HPDE6-E6E7 (cell line): ENCODE data around the gene DCT.
"Not testable (repeated sequence)": the region's sequence is repeated elsewhere in the genome, so short reads cannot be mapped to it uniquely, and the experiment has no call there.

Experiments used
- DNase-seq: peaks from one replicate; pipeline ENCODE4 v3.0.0; 2011; ENCODE audit warnings: missing footprints; ENCODE audit errors: extremely low spot score

DCT gene

DNA sequence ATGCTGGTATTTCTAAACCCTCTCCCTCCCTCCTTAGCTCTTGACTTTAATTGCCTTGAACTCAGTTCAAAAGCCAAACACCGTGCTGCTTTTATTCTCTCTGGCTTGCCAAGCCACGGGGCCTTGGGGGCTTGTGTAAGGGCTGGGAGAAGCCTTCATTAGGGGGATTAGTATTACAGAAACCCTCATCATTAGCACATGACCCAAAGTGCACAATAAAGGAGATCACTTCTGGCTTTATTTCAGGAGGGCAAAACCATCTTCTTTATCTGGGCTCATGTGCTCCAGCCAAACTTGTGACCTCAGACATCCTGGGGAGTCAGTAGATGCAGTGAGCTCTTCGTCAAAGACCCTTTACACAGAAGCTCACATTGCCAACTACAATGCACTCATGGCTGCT, at the start of gene DCT:
Gene DCT (minus strand): TSS at position 67 of the 400 bp plus-strand sequence. CDS start 427 bp downstream, outside the sequence.
- no peak for DNase-seq

- not testable (repeated sequence) for DNase-seq
Observed at GRCh38 chr13:94526956-94527355, 47.5 kb upstream of the DCT start.

- DNase-seq, result no peak
Observed at GRCh38 chr13:94525781-94526180, 46.3 kb upstream of the DCT start.

DNA sequence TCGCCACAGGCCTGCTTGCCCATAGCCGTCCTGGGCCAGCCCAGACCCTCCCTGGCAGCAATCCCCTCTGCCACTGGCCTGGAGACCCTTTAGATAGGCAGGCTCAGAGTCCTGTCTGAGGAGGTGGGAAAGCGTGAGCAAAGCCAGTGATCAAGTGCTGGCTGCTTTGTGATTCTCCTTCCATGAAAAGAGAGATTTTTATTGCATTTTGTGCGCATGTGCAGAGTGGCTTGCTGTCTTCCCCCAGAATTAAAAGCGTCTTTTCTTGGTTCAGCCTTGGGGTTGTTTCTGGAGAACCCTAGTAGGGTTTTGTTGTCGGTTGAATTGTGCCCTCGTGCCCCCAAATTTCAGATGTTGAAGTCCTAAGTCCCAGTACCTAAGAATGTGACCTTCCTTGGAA, 44.9 kb upstream of the DCT start:
- DNase-seq, result no peak

DNA sequence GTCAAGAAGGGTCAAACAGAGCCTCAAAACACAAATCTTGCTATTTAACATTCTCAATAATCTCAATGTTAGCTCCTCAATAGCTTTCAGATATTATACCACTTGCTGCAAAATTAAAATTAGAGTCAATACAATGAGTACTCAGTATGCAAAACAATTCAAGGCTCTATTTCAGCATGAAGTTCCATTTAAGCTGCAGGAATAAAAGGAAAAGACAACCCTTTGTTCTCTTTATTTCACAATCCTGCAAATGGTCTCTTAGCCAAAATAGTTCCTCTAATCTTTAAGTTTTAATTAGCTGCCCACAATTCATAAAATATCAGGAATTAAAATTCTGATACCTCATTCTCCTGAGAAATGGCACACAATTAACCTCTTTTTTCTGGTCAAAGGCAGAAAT, 40.5 kb upstream of the DCT start:
- DNase-seq, result no peak

DNA sequence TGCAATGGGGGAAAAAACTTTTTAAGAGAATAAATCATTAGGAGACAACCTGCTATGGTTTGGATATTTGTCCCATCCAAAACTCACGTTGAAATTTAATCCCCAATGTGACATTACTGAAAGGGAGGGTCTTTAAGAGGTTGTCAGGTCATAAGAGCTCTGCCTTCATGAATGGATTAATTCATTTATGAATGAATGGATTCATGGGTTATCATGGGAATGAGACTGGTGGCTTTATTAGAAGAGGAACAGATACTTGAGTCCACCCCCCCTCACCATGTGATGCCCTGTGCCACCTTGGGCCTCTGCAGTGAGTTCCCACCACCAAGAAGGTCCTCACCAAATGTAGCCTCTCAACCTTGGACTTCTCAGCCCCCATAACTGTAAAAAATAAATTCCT, 37.0 kb upstream of the DCT start:
- DNase-seq, result no peak

GRCh38 chr13:94515911-94516310, 36.4 kb upstream of the DCT start:
- no peak for DNase-seq

- DNase-seq, result no peak
Observed at GRCh38 chr13:94515374-94515773, 35.9 kb upstream of the DCT start.

GRCh38 chr13:94513026-94513425, 33.5 kb upstream of the DCT start:
- no peak for DNase-seq

DNA sequence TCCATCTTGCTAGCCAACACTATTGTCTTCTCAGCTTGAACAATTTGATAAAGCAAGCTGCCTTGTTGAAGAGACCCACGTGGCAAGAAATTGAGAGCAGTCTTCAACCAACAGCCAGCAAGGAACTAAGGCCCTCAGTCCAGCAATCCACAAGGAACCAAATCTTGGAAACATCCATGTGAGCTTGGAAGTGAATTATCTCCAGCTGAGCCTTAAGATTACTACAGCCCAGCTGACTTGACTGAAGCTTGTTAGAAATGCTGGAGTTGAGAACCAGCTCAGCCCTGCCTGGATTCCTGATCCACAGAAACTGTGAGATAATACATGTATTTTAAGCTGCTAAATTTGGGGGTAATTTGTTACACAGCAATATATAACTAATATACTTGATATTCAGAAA, 26.2 kb upstream of the DCT start:
- DNase-seq, result no peak

GRCh38 chr13:94503851-94504250, 24.4 kb upstream of the DCT start:
- DNase-seq, result no peak

DNA sequence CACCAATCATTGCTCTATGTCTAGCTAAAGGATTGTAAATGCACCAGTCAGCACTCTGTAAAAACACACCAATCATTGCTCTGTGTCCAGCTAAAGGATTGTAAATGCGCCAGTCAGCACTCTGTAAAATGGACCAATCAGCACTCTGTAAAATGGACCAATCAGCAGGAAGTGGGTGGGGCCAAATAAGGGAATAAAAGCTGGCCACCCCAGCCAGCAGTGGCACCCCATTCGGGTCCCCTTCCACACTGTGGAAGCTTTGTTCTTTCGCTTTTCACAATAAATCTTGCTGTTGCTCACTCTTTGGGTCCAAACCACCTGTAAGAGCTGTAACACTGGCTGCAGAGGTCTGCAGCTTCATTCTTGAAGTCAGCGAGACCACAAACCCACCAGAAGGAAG, 19.3 kb upstream of the DCT start:
- DNase-seq, result not testable (repeated sequence)

DNA sequence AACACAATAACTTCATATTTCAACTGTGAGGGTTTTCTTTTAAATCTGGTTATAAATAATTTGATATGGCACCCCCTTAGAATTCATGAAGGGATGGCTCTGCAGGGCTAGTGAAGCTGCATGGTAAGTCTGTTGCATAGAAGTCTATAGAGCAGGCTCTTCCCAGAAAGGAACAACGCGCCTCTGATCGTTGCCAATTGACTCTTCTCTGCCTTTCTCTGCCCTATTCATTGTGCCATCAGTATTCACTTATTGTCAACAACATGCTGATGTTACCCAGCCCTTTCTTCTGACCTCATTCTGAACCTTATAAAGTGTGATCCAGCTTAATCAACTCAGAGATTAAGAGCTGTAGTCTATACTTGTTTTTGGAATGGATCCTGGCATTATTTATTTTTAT, 16.3 kb upstream of the DCT start:
- no peak for DNase-seq

- no peak for DNase-seq
Observed at GRCh38 chr13:94494026-94494425, 14.5 kb upstream of the DCT start.

DNA sequence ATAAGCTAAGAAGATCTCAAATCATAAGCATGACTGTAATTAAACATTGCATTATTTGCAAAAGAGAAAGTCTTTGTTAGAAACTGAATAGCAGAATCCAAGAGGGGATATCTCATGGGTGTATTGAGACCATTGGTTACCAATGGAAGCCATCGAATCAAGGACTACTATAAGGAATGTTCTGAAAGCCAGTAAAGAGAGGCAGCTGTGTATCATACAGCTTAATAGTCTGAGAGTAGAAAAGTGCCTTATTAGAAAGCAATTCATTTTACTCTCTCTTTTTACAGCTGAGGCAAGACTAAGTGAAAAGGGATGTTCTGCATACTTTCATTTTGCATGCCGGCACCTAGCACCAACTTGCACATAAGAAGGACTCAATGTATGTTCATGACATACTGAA, 7.6 kb upstream of the DCT start:
- DNase-seq, result no peak

DNA sequence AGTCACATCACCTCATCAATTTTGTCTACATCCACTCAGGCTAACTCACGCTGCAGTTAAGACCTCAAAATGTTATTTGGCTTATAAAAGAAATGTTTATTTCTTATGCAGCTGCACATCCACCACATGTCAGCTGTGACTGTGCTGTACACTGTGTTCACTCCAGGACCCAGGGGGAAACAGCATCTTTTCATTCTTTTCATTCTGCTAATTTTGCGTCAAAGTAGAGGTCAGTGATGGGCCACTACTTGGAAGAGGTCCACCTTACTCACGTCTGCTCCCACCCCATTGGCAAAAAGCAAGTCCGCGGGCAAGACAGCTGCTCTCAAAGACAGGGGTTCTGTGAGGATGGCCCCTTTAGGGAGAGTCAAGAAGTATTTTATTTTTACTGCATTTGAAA, 4.5 kb upstream of the DCT start:
- no peak for DNase-seq

DNA sequence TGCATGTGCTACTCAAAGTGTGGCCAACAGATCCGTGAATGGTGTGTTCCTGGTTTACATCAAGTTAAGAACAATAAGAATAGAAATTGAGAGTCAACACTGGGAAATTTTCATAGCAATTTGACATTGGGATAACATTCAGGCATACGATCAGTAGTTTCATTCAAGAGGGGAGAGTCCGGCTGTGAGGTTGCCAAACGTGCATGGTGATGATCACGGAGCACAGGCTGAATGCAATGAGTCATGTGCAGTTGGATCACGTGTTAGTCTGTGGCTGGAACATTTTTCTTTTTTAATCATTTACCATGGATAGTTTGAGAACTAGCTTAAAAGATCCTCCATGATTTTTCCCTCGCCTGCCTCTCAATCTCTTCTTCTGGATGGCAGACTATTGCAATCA, 2.5 kb upstream of the DCT start:
- DNase-seq, result peak; percentile 32

DNA sequence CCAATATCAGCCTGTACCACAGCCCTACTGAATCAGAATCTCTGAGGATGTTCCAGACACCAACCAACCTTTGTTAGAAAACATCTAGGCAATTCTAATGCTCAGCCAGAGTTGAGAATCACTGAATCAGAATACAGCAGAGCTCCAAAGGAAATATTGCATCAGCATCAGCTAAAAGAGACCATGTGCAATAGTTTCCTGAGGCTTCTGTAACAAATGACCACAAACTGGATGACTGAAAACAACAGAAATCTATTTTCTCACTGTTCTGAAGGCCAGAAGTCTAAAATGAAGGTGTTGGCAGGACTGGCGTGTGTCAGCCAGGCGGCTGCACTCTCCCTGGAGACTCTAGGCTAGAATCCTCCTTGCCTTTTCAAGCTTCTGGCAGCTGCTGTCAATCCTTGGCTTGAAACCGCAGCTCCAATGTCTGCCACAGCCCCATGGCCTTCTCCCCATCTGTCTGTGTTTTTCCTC, 1.2 kb upstream of the DCT start:
- no peak for DNase-seq

DNA sequence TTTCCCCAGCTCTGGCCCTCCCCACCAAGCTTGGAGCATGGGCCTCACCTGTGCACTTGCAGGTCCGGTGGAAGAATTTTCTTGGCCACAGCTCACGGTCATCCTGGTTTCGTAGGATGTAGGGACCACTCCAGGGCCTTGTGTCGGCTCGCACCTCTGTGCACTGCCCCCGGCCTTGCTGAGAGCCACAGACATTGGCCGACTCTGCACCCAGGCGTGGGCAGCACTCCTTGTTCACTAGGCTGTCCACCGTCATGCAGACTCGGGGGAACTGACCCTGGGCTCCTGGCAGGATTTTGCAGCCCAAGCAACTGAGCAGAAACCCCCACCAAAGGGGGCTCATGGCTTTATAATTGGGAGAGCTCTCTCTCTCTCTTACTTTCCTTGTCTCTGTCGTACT, 569 bp downstream of the DCT start:
- DNase-seq, result no peak

DNA sequence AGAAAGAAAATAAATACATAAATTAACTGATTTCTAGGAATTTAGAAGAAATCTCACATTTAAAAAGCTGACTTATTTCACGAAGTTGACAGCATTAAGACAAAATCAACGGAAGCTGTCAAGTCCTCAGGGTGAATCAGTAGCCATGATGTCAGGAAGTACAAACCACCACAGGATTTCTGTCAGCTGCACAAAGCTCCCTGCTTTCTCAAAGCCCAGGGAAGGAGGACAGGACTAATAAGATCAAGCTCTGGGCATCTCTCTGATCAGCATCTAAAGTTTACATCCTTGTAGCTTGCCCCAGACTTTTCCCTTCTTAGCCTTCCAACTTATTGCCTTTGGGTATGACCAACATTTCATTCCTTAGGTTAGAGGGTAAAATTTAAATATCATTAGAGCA, 9.4 kb downstream of the DCT start:
- DNase-seq, result no peak

GRCh38 chr13:94464771-94465170, 14.7 kb downstream of the DCT start:
- DNase-seq, result no peak

DNA sequence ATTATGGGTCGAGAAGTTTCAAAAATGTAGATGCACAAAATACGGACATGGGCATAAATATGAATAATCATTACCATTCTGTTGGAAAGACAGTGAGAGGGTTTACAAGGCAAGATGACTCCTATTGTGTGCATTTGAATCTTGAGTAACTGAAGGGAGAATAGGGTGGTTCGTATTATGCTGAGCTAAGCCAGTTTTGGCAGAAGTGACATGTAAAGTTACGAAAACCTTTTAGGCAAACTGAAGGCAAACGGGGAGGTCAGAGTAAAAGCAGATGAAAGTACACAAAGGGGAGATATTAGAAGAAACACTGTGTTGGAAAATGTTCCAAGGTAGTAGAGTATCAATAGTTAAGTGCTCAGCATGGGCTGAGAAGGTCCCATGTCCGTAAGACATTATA, 16.8 kb downstream of the DCT start:
- no peak for DNase-seq

DNA sequence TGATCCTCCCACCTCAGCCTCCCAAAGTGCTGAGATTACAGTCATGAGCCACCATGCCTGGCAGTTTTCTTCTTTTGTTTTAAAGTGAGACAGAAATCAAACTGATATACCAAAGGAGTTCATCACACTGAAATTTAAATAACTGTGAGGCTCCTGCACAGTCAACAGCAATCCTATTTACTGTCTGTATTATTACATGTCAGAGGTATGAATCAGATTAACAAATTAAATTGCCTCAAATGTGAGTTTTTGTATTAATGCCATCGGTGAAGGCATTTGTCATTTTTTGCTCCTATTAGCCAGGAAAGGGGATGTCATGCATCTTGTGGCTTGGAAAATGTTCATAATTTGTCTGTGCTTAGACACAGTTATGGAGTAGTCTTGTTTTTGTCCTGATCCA, 20.4 kb downstream of the DCT start:
- DNase-seq, result no peak

DNA sequence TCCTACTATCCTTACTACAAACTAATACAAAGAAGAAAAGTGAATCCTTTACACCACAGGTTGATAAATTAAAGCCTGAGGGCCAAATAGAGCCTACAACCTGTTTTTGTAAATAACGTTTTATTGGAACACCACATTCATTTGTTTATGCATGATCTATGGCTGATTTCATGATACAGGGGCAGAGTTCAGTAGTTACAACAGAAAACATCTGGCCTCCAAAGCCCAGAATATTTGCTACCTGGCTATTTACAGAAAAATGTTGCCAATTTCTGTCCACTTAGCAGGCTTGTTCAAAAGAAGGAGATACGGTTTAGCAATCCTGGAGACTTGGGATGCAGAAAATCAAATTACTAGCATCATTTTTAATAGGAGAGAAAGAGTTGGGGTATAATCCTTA, 24.1 kb downstream of the DCT start:
- DNase-seq, result no peak

DNA sequence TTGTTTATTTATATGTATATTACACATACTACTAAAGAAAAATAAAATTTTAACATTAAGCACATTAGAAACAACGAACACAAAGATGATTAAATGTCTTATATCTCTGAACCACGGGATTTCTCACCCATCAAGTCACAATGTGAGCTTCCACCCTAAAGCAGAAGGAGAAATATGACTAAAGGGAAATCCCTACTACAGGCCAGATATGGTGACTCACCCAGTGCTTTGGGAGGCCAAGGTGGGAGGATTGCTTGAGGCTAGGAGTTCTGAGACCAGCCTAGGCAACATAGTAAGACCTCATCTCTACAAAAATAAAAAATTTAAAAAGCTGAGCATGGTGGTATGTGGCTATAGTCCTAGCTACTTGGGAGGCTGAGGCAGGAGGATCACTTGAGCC, 24.6 kb downstream of the DCT start:
- no peak for DNase-seq
